MM.1S (cell line): Measurements from ENCODE around the gene NCCRP1.

ENCODE experiments used
- DNase-seq: peaks from one replicate; pipeline ENCODE4 v3.0.0-alpha.2; 2015
- H2AFZ ChIP-seq: fragments of 300-600 bp; sonication (generic); 2 replicates; pipeline ENCODE4 v1.6.0; 2016; ENCODE audit warnings: antibody characterized with exemption, low read length
- H3F3A ChIP-seq: fragments of 300-600 bp; sonication (generic); 2 replicates; pipeline ENCODE4 v1.6.1; 2016; ENCODE audit warnings: mild to moderate bottlenecking, antibody characterized with exemption, low read length, moderate library complexity, mixed read lengths; ENCODE audit not compliant: insufficient read depth
- H3K27ac ChIP-seq: fragments of 300-600 bp; sonication (generic); 2 replicates; pipeline ENCODE4 v1.5.1; 2016; ENCODE audit warnings: mild to moderate bottlenecking, low read length
- H3K27me3 ChIP-seq: fragments of 300-600 bp; sonication (generic); replicated peaks from 2 replicates; pipeline ENCODE4 v1.6.0; 2016; ENCODE audit warnings: low read length; ENCODE audit not compliant: insufficient read depth
- H3K36me3 ChIP-seq: fragments of 300-600 bp; sonication (generic); replicated peaks from 2 replicates; pipeline ENCODE4 v1.6.1; 2016; ENCODE audit warnings: mild to moderate bottlenecking, low read length, mixed read lengths; ENCODE audit not compliant: insufficient read depth
- H3K4me1 ChIP-seq: fragments of 300-600 bp; sonication (generic); 2 replicates; pipeline ENCODE4 v1.6.1; 2016; ENCODE audit warnings: low read length, mixed read lengths
- H3K4me2 ChIP-seq: fragments of 300-600 bp; sonication (generic); 2 replicates; pipeline ENCODE4 v1.6.0; 2016; ENCODE audit warnings: low read depth, low read length
- H3K4me3 ChIP-seq: fragments of 300-600 bp; sonication (generic); 2 replicates; pipeline ENCODE4 v1.5.1; 2016; ENCODE audit warnings: low read length, mixed read lengths
- H3K79me2 ChIP-seq: fragments of 300-600 bp; sonication (generic); 2 replicates; pipeline ENCODE4 v1.6.1; 2016; ENCODE audit warnings: mixed run types, low read length, mixed read lengths
- H3K9ac ChIP-seq: fragments of 300-600 bp; sonication (generic); 2 replicates; pipeline ENCODE4 v1.6.1; 2016; ENCODE audit warnings: low read length, mixed read lengths
- H3K9me2 ChIP-seq: fragments of 300-600 bp; sonication (generic); replicated peaks from 2 replicates; pipeline ENCODE4 v1.6.1; 2016; ENCODE audit warnings: mild to moderate bottlenecking, low read length, mixed read lengths; ENCODE audit not compliant: insufficient read depth
- H3K9me3 ChIP-seq: fragments of 300-600 bp; sonication (generic); replicated peaks from 2 replicates; pipeline ENCODE4 v1.6.1; 2016; ENCODE audit warnings: mild to moderate bottlenecking, low read length, mixed read lengths; ENCODE audit not compliant: insufficient read depth
- H4K20me1 ChIP-seq: fragments of 300-600 bp; sonication (generic); 2 replicates; pipeline ENCODE4 v1.6.1; 2016; ENCODE audit warnings: mild to moderate bottlenecking, low read length, moderate library complexity, mixed read lengths; ENCODE audit not compliant: insufficient read depth
- EZH2 ChIP-seq: fragments of 300-600 bp; sonication (generic); optimal IDR thresholded peaks from 2 replicates; pipeline ENCODE3; 2017; ENCODE audit warnings: low read depth, mild to moderate bottlenecking, antibody characterized with exemption, low read length, mixed read lengths
- EZH2phosphoT487 ChIP-seq: fragments of 300-600 bp; sonication (generic); IDR thresholded peaks from 2 replicates; pipeline ENCODE4 v1.6.1; 2018; ENCODE audit warnings: antibody characterized with exemption, low read length
- TF ChIP-seq, protein P1 (sequence below): fragments of 300-600 bp; sonication (generic); IDR thresholded peaks from 2 replicates; pipeline ENCODE4 v1.5.1; 2016; ENCODE audit warnings: antibody characterized with exemption, low read length, mixed read lengths

Gene NCCRP1

DNA sequence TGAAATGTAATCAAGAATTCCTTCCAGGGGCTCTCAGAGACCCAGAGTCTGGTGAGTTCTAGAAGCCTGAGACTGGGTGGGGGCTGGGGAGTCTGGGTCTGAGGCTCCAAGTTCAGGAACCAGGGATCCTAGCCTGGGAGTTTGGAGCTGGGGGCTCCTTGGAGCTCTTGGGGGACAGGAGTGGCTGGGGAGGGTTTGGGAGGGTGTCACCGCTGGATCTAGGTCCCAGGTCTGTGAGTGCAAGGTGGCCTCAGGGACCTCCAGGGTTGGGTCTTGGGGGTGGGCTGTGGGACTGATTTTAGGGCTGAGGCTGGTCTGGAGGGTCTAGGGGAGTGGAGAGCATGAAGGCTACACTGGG lies 6.2 kb downstream of the NCCRP1 start:
- Histone ChIP-seq H3K9me3 (no peaks in the 10 kb centered on the region), H3K36me3 (no peaks in the 10 kb centered on the region), H3F3A (no peaks in the 10 kb centered on the region), H3K27me3 (peaks cover 88% of the 10 kb centered on the region), H3K4me3 (no peak overlapping the region), H3K4me1 (no peaks in the 10 kb centered on the region), H3K79me2 (no peaks in the 10 kb centered on the region), H3K27ac (no peak overlapping the region), H3K4me2 (no peak overlapping the region), H4K20me1 (no peaks in the 10 kb centered on the region), H3K9ac (no peak overlapping the region), H3K9me2 (no peaks in the 10 kb centered on the region), H2AFZ (no peak overlapping the region)
- TF ChIP-seq, protein P1, sequence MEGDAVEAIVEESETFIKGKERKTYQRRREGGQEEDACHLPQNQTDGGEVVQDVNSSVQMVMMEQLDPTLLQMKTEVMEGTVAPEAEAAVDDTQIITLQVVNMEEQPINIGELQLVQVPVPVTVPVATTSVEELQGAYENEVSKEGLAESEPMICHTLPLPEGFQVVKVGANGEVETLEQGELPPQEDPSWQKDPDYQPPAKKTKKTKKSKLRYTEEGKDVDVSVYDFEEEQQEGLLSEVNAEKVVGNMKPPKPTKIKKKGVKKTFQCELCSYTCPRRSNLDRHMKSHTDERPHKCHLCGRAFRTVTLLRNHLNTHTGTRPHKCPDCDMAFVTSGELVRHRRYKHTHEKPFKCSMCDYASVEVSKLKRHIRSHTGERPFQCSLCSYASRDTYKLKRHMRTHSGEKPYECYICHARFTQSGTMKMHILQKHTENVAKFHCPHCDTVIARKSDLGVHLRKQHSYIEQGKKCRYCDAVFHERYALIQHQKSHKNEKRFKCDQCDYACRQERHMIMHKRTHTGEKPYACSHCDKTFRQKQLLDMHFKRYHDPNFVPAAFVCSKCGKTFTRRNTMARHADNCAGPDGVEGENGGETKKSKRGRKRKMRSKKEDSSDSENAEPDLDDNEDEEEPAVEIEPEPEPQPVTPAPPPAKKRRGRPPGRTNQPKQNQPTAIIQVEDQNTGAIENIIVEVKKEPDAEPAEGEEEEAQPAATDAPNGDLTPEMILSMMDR, result no peak
- no peak for TF ChIP-seq EZH2
- TF ChIP-seq EZH2phosphoT487, result no peak
- no peak for DNase-seq

DNA sequence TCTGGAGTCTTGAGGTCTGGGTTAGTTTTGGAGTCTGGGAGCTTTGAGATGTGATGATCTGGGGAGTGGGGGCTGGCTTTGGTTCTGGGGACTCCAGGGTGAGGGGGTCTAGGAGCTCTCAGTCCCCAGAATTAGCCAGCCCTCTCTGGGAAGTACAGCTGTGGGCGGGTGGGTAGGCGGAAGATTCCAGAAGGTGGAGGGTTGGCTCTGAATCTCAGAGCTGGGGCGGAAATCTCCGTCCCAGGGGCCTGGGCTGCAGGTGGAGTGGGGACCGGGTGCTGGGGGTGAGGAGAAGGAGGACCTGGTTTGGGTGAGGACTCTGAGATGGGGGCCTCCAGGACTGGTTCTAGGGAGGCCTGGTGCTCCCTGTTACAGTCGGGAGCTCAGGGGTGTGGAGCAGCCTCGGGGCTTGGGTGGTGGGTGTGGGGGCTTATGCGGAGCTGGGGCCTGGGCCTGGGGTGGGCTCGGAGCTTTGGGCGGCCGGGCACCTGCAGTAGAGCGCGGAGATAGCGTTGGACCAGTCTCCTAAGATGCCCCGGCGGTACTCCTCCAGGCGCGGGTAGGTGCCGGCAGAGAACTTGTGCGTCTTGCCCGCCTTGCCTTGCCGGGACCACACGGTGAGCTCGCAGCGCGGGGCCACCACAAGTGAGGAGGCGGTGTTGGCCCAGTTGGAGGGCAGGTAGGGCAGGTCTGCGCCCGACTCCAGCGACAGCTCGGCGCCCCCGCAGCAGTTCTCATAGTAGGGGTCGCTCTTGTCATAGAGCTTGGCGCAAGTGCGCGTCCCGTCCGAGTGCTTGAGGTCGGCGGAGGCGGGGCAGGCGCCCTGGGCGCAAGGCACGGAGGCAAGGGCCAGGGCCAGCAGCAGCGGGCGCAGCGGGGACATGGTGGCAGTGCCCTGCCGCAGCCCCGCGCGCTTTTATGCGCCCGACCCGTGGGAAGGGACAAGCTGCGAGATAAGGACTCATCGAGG lies 6.9 kb downstream of the NCCRP1 start, which contains the start of gene SYCN:
Gene SYCN, minus strand, starts transcription at position 892 of the 970 bp plus-strand sequence. Its CDS starts 9 bp downstream, at position 883.
- H2AFZ ChIP-seq, result no peak within 1 kb of the TSS
- no peaks in the 10 kb centered on the region for H3K79me2 ChIP-seq
- H4K20me1 ChIP-seq, result no peaks in the 10 kb centered on the region
- H3K27me3 ChIP-seq, result peaks cover 88% of the 10 kb centered on the region
- no peaks in the 10 kb centered on the region for H3F3A ChIP-seq
- no peaks in the 10 kb centered on the region for H3K9me3 ChIP-seq
- no peaks in the 10 kb centered on the region for H3K9me2 ChIP-seq
- H3K27ac ChIP-seq, result no peak within 1 kb of the TSS
- no peaks in the 10 kb centered on the region for H3K36me3 ChIP-seq
- no peak for DNase-seq
- TF ChIP-seq, protein P1, result no peak
- TF ChIP-seq EZH2phosphoT487 (no peak), EZH2 (no peak)
- H3K9ac ChIP-seq, result no peak within 1 kb of the TSS
- no peaks in the 10 kb centered on the region for H3K4me1 ChIP-seq
- H3K4me2 ChIP-seq, result no peak within 1 kb of the TSS
- H3K4me3 ChIP-seq, result no peak within 1 kb of the TSS

DNA sequence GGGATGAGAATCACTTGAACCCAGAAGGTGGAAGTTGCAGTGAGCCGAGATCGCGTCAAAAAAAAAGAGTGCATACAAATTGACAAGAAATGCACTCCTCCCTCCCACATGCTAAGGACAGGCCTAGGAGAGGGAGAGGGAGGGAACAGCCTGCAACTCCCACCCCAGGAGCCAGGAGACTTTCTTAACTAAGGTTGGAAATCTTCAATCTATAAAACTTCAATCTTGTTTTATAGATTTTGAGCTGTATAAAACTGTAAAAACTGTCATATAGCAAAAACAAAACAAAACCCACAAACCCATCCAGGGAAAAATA lies 8.6 kb downstream of the NCCRP1 start:
- peaks cover 82% of the 10 kb centered on the region for H3K27me3 ChIP-seq

More for the DNA sequence above, 8.6 kb downstream of the NCCRP1 start:
- Histone ChIP-seq H3K36me3 (no peaks in the 10 kb centered on the region), H4K20me1 (no peaks in the 10 kb centered on the region), H3K4me3 (no peak overlapping the region), H3K79me2 (no peaks in the 10 kb centered on the region), H3K4me2 (no peak overlapping the region), H3K9me2 (no peaks in the 10 kb centered on the region), H3K27ac (no peak overlapping the region), H3F3A (no peaks in the 10 kb centered on the region), H3K4me1 (no peaks in the 10 kb centered on the region), H3K9ac (no peak overlapping the region), H2AFZ (no peak overlapping the region), H3K9me3 (no peaks in the 10 kb centered on the region)
- DNase-seq, result no peak
- TF ChIP-seq, protein P1, result no peak
- TF ChIP-seq EZH2 (no peak), EZH2phosphoT487 (no peak)
